Activated CD4-positive, alpha-beta T cell treated with anti-CD3 and anti-CD28 coated beads, Interleukin-2, amount 50 U/mL, for 24 hours (primary cell): ENCODE data around the gene FTO.

Experiments used
- DNase-seq, 2 donors: peaks; one replicate each; pipeline ENCODE4 v3.0.0-alpha.2; 2020; ENCODE audit warnings: low read depth in 1 of 2, low spot score in 1 of 2

FTO gene

DNA sequence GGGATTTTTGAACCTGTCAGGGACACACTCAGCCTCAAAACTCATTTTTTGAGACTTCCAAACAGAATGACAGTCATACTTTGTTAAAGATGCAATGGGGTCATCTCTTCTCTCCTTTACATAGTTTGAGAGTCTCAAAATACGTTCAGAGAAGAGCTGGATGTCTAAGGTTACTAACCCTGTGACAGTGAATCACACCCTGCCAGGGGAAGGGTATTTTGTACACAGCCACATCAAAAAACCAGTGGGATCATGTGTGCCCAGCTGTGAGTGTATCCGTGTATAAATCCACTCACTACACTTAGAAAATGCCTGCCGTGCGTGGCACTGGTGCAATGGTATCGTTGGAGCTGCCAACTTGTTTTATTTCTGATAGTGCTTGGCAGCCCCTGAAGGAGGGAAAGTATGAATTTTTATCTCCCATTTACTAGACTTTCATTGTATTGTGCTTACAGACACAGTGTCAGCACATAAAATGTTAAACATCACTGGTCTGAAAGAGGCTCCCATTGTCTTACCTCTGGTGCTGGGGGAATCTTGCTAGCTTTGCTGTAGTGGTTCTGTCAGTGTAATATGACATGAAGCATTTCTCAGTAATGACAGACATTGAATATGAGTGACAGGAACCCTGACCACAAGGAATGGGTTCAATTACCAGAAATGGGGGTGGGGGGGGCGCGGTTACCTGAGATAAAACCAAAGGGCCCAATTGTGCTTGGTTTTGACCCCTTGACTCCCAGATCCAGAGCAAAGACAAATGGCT is 256.3 kb downstream of the FTO start:
- no peak for DNase-seq

DNA sequence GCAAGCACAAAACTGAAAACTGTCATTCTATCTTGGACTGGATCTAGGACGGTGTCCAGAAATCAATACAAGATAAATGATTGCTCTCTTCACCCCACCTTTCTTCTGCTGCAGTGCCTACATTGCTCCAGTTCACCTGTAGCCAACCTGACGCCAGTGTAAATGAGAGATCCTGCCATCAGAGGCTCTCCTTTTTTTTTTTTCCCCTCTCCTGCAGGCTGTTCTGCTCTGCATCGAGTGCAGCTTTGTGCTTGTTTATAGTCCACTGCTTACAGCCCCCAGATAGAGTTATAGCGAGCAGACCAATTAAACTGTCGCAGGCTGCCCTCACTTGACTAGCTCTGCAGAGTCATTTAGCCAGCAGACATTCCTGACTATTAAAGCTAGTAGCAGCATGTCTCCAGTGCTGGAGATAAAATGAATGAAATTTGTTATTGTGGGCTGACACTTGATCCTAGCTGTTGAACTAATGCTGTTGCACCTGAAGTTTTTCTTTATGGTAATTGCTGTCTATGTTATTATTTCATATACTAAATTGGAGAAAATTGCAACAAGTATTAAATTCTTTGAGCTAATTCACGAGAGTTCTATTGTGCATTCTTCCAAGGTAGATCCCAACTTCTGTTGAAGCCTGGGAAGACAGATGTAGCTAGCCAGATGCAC is 257.1 kb downstream of the FTO start:
- DNase-seq, result no peak

DNA sequence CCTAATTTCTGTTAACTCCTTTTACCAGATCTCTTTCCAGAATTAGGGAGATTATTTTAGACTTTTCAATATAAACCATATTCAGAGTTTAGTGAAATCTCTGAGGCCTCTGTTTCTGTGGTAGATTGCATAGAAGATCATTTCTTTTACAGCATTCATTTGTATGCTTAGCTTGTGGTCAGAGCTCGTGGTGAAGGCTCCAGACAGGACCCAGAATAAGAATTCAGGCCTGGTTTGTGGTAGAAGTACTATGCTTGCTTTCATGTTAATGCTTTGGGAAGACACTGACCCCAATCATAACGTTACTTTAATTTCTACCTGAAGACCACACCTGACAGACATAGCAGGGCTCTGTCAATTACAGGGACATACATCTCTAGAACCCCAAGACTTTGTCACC is 258.1 kb downstream of the FTO start:
- DNase-seq, result no peak

DNA sequence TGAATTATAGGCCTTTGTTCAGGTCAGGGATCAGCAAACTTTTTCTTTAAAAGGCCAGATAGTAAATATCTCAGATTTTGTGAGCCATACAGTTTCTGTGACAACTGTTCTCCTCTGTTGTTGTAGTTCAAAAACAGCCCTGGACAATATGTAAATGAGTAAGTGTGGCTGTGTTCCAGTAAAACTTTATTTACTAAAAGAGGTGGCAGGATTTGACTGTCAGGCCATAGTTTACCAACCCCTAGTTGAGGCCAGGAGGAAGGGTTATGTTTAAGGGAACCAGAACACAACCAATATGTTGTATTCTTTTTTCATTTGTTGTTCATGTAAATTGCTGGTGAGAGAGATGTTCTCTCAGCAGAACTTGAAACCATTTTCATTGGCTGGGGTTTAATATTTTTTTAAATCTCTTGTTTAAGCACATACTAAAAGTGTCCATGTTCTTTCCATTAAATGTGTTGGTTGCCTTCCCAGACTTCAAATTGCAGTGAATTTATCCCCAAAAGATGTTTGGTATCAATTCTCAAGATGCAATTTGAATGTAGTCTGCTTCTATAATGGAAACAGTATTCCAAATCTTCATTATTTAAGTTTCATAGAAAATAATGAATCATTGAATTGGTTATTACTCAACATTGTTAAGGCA is 260.3 kb downstream of the FTO start:
- DNase-seq, result no peak

DNA sequence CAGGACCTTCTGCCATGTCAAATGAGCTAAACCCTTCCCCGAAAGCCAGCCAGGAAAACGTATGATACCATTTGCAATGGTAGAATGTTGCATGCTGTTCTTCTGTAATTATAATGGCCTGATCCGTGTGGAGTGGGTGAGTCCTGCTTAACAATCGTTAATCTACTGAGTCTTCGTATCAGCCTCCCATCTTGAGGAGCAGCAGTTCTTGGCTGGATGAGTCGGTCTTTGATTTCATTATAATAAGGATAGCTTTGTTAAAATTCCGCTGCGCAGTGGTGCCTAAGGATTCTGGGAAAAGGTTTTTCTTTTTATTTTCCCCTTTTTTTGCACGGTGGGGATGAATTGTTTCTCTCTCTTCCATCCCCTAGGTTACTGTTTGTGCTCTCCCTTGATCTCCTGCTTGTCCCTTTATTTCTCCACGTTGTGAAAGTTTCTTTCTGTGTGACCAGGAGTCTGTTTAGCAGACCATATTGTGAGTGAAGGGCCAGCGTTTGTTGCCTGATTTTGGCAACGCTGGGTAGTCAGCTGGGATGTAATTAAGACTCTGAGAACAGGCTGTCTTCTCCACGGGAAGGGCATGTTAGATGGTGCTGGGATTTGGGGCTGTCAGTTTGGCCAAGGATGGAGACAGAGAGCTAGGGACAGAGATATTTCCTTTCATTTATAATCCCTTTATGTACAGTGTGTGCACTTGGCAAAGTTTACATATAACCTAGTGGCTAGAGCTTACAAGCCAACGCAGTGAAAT is 263.0 kb downstream of the FTO start:
- no peak for DNase-seq

DNA sequence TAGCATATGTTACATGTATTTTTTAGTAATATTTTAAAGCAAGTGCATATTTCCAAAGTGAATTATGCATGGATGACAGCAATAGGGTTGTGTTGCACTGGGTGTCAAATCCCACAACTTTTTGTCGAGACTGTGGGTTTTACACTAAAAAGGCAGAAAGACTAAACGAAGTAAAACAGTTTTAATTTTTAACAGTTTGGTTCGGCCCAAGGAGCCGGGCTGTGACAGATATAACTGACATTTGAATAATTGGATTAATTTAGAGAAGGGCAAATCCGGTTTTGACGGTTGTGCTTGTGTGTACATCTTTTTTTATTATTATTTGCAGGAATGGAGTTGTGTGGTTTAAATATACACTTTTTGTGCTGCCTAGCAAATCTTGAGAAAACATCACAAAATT is 263.6 kb downstream of the FTO start:
- no peak for DNase-seq

DNA sequence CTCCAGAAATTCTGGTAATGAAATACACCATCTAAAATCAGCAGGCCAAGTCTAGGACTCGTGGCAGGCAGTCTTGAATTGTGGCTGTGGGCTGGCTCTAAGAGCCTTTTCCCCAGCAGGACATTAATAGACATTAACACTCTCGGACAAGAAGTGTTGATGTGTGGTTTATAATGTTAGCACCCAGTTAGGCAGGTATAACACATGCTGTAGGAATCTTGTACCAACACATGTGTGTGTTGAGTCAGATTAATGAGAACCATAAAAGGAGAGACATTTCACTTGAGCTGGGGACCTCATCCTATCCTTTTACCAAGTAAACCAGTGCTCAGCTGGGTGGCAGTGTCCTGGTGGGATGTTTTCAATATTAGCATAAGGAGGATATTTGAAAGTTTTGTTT is 264.5 kb downstream of the FTO start:
- no peak for DNase-seq

DNA sequence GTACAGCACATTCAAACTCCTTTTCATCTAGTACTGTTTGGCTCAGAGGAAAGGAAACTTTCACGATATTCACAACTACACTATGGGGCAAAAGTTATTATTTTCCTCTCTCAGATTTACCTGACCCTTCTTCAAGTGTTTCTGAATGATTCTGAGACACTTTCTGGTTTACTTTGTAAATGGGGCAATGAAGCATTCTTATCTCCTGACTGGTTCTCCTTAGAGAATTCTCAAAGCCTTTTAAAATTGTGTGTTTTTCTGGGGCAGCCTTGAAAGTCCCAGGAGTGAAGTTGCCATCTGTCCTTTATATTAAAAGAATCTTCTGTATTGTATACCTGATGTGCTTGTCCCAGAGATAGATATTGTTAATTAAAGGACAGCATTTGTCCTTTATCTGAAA is 264.9 kb downstream of the FTO start:
- DNase-seq, result no peak

DNA sequence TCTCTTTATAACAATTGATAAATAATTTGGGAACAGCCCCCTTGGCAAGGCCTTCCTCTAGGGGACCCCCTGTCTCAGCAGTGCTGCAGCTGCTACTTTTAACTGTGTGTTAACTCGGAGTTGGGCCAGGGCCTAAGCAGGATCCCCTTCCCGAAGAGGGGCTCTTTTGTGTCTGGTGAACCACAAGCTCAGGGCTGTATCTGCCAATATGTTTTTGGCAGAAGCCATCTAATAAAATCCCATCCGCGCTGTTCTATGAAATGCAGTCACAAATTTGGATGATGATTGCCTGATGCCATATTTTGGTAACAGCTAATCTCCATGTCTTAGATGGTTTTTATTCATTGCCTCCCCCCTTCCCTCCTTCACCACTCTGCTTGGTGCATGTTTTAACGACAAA is 267.7 kb downstream of the FTO start:
- DNase-seq, result no peak

DNA sequence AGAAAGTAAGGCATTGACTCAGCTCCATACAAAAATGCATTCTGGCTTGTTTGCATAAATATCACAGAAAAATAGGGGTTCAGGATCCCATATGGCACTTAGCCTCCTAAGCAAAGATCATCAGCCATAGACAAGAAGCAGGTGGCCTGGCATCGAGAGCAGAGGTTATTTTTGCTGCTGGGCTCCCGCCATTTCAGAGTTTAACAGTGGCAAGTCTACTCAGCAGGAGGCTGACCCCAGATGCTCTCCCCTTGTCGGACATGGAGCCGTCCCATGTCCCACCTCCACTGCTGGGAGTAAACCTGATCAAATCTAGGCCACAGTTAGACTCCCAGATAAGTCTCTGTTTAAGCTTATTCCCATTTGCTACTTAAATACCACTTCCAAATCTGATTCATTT is 269.1 kb downstream of the FTO start:
- no peak for DNase-seq

DNA sequence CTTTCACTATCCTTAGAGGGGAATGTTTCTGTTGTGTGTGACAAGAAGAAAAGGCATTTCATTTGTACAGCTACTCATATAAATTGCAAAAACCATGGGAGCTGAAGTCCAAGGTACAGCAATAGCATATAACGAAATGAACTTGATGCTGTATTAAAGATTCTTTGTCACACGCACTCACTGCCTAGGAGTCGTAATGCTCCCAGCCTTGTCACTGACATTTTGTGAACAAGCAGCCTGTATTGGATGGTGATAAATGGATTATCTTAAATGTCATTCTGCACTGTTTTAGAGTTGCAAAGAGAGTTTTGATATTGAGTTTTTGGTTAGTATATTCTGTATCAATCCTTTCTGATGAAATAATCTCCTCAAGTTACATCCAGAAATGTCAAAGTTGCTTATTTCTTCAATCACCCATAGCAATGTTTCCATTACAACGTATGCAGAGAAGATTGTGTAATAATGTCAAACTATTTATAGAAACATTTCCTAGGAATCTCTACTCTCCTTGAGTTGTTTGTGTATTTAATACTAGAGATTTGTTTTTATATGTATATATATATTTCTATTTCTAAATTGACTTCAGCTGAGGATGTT is 270.6 kb downstream of the FTO start:
- no peak for DNase-seq

DNA sequence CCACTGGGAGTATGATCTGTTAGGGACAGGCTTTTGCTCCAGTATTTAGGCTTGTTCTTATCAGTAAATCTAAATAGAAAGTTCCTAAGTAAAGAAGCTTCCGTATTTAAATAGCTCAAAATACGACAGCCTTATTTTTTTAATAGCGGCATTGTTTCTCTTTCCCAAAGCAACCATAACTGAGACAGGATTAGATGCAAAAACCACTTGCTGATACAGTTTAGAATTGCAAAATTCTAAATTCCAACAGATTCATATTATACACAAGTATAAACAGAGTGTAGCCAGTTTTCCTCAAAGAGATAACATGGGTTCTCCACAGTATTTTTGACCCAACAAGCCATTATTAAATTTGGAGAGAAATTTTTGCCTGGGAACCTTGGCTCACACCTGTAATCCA is 276.7 kb downstream of the FTO start:
- DNase-seq, result no peak

DNA sequence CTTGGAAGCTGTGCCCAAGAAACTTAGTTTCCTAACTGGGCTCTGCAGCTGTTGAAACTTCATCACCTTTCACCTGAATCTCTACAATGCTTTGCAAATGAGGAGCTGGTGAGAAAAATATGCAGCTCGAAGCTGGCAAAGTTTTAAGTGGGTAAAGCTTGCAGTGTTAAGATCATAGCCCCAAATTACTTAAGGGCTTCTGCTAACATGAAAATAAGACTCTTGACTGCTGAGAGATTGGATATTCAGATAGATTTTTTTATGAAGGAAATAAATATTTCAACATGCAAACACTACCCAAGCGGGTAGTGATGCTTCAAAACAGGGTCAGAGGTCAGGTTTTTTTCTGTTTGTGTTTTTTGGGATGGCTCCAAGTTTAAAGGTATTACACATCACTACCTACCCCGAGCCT is 278.7 kb downstream of the FTO start:
- no peak for DNase-seq

DNA sequence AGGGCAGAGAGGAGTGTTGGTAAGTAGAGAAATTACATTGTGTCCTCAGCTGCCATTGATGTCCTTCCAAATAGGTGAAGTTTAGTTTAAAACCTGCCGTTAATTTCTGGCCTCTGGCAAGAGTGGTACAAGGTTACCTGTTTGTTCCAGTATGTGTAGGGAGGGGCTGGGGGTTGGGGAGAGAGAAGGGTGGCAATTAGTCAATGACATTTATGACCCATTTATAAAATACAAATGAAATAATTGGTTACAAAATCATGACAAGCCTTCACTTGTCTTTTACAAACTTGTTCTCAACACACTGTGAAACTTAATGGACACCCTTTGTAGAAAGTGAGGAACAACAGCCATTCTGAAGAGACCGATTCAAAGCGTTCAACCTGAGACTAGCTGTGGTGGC is 281.0 kb downstream of the FTO start:
- DNase-seq, result no peak

DNA sequence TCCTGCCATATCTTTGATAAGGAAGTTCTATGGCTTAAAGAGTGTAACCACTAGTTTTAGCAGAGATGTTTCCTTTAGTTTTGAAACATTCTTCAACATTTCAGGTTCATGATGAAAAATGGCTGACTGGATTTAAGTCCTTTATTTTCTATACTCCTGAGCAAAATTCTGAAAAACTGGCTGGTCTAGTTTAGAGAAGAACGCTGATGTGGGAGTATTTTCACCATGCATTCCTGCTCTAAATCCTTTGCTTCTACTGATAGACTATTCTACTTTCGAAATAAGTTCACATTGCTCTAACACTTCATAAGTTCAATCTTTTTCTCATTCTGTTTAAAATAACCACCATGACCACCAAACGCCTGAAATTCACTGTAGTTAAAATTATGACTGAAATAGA is 281.9 kb downstream of the FTO start:
- DNase-seq, result no peak

DNA sequence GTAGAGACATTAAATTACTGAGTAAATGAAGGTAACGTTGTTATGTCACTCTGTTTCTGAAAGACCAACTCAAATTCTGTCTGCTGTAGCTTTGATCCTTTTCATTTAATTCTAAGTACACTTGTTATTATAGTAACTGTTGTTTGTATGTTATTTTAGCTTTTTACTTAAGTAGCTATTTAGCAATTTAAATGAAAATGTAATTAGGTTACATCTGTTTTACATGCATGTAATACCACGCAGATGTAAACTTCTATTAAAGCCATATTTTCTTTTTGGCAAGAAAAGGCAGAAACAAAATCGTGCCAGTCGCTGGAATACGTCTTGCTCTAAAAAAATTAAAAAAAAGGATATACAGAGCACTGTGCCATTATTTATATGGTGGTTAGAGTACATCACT is 282.8 kb downstream of the FTO start:
- DNase-seq, result no peak

DNA sequence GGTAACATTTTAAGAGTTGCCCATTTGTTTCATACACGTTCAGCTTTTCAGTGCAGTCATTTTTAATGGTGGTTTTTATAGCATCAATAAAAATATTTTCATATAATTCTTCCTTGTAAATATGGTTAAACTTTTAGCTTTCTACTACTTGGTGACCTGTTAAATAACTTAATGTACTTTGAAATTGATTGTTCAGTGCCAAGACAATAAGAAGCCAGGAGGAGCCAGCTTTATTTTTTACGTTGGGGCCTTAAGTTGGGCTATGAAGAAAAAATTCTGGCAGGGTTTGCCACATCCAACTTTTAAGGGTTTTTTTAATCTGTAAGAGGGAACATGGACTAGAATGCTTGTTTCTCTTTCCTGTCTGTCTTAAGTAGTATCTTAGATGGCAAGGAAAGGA is 284.2 kb downstream of the FTO start:
- no peak for DNase-seq

DNA sequence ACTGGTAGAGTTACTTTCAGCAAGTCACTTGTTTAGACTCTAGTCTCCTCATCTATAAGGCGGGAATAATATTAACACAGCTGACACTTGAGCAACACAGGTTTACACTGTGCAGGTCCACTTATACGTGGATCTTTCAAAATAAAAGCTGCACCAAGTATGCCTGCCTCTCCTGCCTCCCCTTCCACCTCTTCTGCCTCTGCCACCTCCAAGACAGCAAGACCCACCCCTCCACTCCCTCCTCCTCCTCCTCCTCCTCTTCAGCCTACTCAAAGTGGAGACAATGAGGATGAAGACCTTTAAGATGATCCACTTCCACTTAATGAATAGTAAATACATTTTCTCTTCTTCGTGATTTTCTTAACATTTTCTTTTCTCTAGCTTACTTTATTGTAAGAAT is 285.6 kb downstream of the FTO start:
- no peak for DNase-seq

DNA sequence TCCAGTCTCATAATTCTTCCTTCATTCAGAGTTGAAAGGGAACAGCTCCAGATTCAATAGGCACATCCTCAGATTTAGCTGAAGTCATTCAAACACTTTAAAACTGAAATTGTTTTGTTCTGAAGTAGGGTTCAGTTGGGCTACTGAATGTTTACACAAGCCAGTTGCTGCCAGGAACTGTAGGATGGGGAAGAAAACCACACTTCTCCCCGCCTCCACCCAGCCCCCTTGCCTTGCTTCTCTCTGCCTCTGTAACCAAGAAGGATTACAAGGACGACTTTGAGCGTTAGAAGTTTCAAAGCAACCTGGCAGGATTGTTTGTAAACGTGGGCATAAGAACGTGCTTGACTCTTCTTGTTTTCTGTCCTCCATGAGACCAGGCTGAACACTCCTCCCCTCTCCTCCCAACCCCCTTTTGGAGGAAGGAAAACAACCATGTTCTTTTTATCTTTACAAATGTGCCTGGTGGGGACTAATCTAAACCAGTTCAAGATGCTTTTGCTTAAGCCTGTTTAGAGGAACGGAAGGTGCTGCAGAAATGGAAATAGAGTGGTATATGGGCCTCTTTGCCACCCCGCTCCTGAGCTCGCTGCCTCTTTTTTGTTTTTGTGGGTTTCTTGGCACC is 287.9 kb downstream of the FTO start:
- DNase-seq, result no peak

DNA sequence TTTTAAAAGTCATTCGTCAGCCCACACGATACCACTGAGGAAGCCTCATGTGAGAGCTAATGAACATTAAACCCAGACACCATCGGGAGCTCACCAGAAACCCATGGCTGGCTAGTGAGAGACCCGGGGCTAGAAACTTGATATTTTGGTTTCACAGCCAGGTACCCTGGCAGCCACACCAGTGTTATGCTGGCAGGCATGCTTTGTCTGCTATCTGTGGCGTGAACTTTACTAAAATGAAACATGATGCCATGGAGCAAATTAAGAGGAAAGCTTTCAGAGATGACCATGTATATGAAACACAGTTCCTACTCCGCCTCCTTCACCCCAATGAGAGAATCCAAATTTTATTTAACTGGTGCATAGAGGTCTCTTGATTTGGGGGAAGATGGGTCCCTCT is 291.4 kb downstream of the FTO start:
- DNase-seq, result no peak

DNA sequence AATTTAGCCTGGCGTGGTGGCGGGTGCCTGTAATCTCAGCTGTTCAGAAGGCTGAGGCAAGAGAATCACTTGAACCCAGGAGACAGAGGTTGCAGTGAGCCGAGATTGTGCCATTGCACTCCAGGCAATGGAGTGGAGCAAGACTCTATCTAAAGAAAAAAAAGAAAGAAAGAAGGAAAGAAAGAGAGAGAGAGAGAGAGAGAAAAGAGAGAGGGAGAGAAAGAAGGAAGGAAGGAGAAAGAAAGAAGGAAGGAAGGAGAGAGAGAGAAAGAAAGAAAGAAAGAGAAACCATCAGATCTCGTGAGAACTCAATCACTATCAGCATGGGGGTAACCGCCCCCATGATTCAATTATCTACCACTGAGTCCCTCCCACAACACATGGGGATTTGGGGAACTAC is 293.0 kb downstream of the FTO start:
- DNase-seq, result no peak
